Right ventricle myocardium inferior (tissue), 1 donor: ENCODE data around the gene INPPL1. TPM values are rescaled to one million over a fixed set of nuclear protein-coding genes. Genes with fewer than 3 reads are reported as not detected.
"Not testable (repeated sequence)": the region's sequence is repeated elsewhere in the genome, so short reads cannot be mapped to it uniquely, and the experiment has no call there.

Experiments
- ATAC-seq: fragments of 200-7000 bp; cut with Tn5 transposase; one replicate; pipeline ENCODE4 v1.9.1; 2020; ENCODE audit warnings: mild to moderate bottlenecking, moderate library complexity
- DNase-seq: peaks from one replicate; pipeline ENCODE4 v3.0.0; 2021; ENCODE audit errors: missing footprints
- intact Hi-C: fragments of 100-400 bp; cut with DNase I; formaldehyde crosslinking; loops from one replicate; pipeline ENCODE4 v1.11.0; 2022
- long read RNA-seq: library from polyadenylated mRNA; unstranded; transcript quantifications from one replicate; pipeline ENCODE4 v2.0.0, GENCODE V29; 2021
- total RNA-seq: library from RNA; stranded (reverse); fragmentation: NEBNext Ultra II Directional; extraction: Animal tissue kit (Norgen Biotek cat#: 25700); gene quantifications from one replicate; pipeline ENCODE4 v1.2.1, GENCODE V29; 2021
- donor health status: DM: no; HTN: yes; CAD: no; lungs with severe emphysema.

The INPPL1 gene
- total RNA-seq: 130 TPM
- long read RNA-seq, full-length matches to known transcripts: 2 of 54 reads
- long read RNA-seq, partial matches to known transcripts: 35 of 54 reads
- long read RNA-seq, other reads (novel, unspliced or antisense): 17 of 54 reads

- ATAC-seq (no peak), DNase-seq (peak; percentile 80)
- intact Hi-C loops: loop anchor here (5.0 kb wide), 2 partner anchors 193 to 297 kb away; partner anchors contain the start of genes RNF121 and XNDC1N
Measured at GRCh38 chr11:72224564-72225410, at the start of gene INPPL1. Gene INPPL1 (plus strand): TSS chr11:72224767. CDS start chr11:72224985, 218 bp downstream.

- ATAC-seq (no peak), DNase-seq (no peak)
- intact Hi-C loops: no loop called here
Measured at GRCh38 chr11:72177656-72178055, 46.9 kb upstream of the INPPL1 start.

- ATAC-seq (no peak), DNase-seq (no peak)
- intact Hi-C loops: no loop called here
Measured at GRCh38 chr11:72179049-72179803, 45.3 kb upstream of the INPPL1 start.

- intact Hi-C loops: no loop called here
- ATAC-seq (no peak), DNase-seq (no peak)
Measured at GRCh38 chr11:72179804-72180396, 44.7 kb upstream of the INPPL1 start.

- ATAC-seq: peak; percentile 60
- DNase-seq, intact Hi-C loops: not testable (repeated sequence)
Measured at GRCh38 chr11:72180892-72181552, 43.5 kb upstream of the INPPL1 start.

- intact Hi-C loops, DNase-seq, ATAC-seq: not testable (repeated sequence)
Measured at GRCh38 chr11:72181553-72181958, 43.0 kb upstream of the INPPL1 start.

- ATAC-seq: no peak
- intact Hi-C loops: no loop called here
- DNase-seq: no peak
Measured at GRCh38 chr11:72188267-72188666, 36.3 kb upstream of the INPPL1 start.

GRCh38 chr11:72189455-72190250, 34.9 kb upstream of the INPPL1 start:
- DNase-seq: no peak
- intact Hi-C loops: no loop called here
- peak; percentile 86 for ATAC-seq

GRCh38 chr11:72190631-72191071, 33.9 kb upstream of the INPPL1 start:
- no peak for DNase-seq
- intact Hi-C loops: no loop called here
- ATAC-seq: no peak

GRCh38 chr11:72191961-72192381, 32.6 kb upstream of the INPPL1 start, which contains the start of gene FOLR1:
Gene FOLR1 (plus strand): TSS chr11:72192140. CDS start chr11:72192174, 34 bp downstream.
- no peak for DNase-seq
- intact Hi-C loops: no loop called here
- ATAC-seq: no peak

GRCh38 chr11:72195518-72196270, 28.9 kb upstream of the INPPL1 start:
- DNase-seq (no peak), ATAC-seq (no peak)
- intact Hi-C loops: no loop called here

GRCh38 chr11:72201445-72201844, 23.1 kb upstream of the INPPL1 start:
- intact Hi-C loops, ATAC-seq, DNase-seq: not testable (repeated sequence)

- no peak for DNase-seq
- intact Hi-C loops: no loop called here
Measured at GRCh38 chr11:72202571-72202970, 22.0 kb upstream of the INPPL1 start.

GRCh38 chr11:72203163-72203562, 21.4 kb upstream of the INPPL1 start:
- ATAC-seq: no peak
- no peak for DNase-seq
- intact Hi-C loops: no loop called here

More at GRCh38 chr11:72202571-72202970, 22.0 kb upstream of the INPPL1 start:
- no peak for ATAC-seq

- ATAC-seq (no peak), DNase-seq (no peak)
- intact Hi-C loops: no loop called here
Measured at GRCh38 chr11:72204886-72205285, 19.7 kb upstream of the INPPL1 start.

GRCh38 chr11:72206794-72207193, 17.8 kb upstream of the INPPL1 start:
- ATAC-seq, intact Hi-C loops, DNase-seq: not testable (repeated sequence)

GRCh38 chr11:72208281-72208680, 16.3 kb upstream of the INPPL1 start:
- intact Hi-C loops: no loop called here
- no peak for DNase-seq
- ATAC-seq: no peak
